Fibroblast of villous mesenchyme (primary cell): ENCODE data around the gene VOPP1. TPM values are rescaled to one million over a fixed set of nuclear protein-coding genes. Genes with fewer than 3 reads are reported as not detected.
A peak's percentile ranks its signal among the peaks of the same experiment; 100 is the strongest.

Experiments used
- DNase-seq: peaks from one replicate; pipeline ENCODE4 v3.0.0-alpha.2; 2010; ENCODE audit warnings: low read depth
- H3K4me3 ChIP-seq: 2 replicates; pipeline ENCODE4 v1.5.1; 2011; ENCODE audit warnings: low read depth, mild to moderate bottlenecking, low read length
- total RNA-seq: library from RNA; depleted of rRNA; stranded (reverse); fragments of >200 nt; gene quantifications from 2 replicates; pipeline ENCODE4 v1.2.3, GENCODE V29; 2012
- TF ChIP-seq, protein P1 (sequence below): IDR thresholded peaks from 2 replicates; pipeline ENCODE4 v1.5.1; 2012; ENCODE audit warnings: low read depth, mild to moderate bottlenecking, low read length; ENCODE audit not compliant: insufficient read depth

Gene VOPP1
- total RNA-seq, 1 donor = 81.2 TPM

- H3K4me3 ChIP-seq = no peak overlapping the region
- no peak for DNase-seq
- TF ChIP-seq, protein P1, sequence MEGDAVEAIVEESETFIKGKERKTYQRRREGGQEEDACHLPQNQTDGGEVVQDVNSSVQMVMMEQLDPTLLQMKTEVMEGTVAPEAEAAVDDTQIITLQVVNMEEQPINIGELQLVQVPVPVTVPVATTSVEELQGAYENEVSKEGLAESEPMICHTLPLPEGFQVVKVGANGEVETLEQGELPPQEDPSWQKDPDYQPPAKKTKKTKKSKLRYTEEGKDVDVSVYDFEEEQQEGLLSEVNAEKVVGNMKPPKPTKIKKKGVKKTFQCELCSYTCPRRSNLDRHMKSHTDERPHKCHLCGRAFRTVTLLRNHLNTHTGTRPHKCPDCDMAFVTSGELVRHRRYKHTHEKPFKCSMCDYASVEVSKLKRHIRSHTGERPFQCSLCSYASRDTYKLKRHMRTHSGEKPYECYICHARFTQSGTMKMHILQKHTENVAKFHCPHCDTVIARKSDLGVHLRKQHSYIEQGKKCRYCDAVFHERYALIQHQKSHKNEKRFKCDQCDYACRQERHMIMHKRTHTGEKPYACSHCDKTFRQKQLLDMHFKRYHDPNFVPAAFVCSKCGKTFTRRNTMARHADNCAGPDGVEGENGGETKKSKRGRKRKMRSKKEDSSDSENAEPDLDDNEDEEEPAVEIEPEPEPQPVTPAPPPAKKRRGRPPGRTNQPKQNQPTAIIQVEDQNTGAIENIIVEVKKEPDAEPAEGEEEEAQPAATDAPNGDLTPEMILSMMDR = no peak
Measured at GRCh38 chr7:55549457-55549856, 22.8 kb downstream of the VOPP1 start.

DNA sequence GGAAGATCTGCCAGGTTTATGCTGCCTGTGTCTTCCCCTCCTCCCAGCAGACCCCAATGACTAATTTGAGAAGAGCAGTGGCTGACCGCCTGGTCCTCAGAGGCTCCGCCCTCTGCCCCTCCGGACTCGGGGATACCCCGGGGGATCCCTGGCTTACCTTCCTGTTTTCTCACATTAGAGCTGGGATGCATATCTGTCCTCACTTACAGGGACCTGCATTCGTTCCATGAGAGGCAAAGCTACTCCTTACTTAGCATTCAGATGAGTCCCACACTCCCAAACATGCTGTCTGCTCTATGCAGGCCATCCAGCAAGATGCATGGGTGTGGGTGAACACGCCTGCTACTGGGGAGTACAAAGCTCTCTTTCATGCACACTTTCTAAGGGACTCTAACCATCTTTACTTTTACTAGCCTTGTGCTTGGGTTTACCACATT lies 24.0 kb downstream of the VOPP1 start:
- H3K4me3 ChIP-seq = no peak overlapping the region
- TF ChIP-seq, protein P1 = no peak
- no peak for DNase-seq

DNA sequence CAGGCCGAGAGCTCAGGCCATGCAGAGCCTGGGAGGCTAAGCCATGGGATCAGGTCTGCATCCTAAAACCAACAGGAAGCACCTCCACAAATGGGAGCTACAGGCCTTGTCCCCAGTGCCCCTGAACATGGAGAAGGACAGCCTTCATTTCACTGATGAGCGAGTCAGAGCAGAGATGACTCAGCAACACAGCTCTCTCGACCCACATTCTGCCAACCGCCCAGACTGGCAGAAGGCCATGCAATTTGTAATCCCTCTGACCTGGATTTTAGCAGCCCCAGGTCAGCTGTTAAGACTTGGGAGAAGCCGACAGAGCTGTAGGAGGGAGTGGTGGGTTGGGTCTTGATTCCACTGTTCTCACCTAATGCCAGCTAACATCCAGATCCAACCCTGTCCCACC lies 25.5 kb downstream of the VOPP1 start:
- H3K4me3 ChIP-seq = no peak overlapping the region
- TF ChIP-seq, protein P1 = no peak
- peak; percentile 57 for DNase-seq

DNA sequence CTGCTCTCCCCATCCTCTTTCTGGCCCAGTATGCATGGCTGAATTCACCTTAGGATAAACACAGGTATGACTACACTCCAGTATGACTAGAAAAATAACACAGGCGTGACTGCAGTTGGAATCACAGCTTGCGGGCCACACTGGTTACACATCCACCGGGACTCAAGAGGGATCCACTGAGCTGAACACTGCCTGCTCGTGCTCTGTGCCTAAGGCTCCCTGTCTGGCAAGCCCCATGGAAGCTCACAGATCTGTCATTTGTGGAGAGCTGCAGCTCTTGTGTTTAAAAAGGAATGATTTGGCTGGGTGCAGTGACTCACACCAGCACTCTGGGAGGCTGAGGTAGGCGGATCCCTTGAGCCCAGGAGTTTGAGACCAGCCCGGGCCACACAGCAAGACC lies 26.8 kb downstream of the VOPP1 start:
- DNase-seq = peak; percentile 16
- H3K4me3 ChIP-seq = no peak overlapping the region
- TF ChIP-seq, protein P1 = no peak

DNA sequence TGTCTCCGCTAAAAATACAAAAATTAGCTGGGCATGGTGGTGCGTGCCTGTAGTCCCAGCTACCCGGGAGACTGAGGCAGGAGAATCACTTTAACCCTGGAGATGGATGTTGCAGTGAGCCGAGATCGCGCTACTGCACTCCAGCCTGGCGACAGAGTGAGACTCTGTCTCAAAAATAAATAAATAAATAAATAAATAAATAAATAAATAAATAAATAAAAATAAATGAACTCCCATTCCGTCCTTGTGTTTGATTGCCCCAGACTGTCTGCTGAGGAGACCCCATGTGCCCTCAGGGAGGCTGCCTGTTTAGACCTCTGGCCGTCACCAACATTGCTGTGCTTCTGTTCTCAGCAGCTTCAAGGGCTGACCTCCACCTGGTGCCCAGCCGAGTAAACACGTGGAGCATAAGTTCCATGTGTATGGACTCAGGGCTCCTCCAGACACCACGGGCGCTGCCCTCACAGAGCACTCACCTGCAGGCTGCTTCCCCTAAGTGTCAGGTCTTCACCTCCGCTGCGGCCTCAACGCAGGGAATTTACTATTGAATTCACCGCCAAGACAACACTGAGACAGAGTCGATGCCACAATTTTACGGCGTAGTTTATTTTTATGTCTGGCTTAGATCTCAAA lies 32.0 kb downstream of the VOPP1 start:
- no peak for DNase-seq
- TF ChIP-seq, protein P1 = no peak
- no peak overlapping the region for H3K4me3 ChIP-seq

DNA sequence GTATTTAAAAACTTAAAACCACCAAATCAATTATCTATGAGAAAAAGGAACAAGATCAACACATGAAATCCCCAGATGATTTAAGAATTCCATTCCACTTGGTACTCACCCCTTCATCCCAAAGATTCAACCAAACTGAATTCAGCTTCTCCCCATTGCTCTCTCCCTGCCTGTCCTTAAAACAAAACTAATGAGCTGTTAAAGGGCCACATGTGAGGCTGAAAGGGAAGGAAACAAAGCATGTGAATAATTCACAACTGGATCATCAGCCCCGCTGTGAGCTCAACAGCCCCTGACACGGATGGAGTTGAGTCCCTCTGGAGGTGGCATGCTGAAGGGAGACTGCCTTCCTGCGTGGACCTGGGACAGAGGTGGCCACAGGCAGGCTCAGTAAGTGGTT lies 32.9 kb downstream of the VOPP1 start:
- TF ChIP-seq, protein P1 = no peak
- no peak for DNase-seq
- no peak overlapping the region for H3K4me3 ChIP-seq

- TF ChIP-seq, protein P1 = no peak
- peak; percentile 90 for DNase-seq
- no peak overlapping the region for H3K4me3 ChIP-seq
Measured at GRCh38 chr7:55538538-55538937, 33.8 kb downstream of the VOPP1 start.
